ENCODE results near the gene SMAD6. TPM values are rescaled to one million over a fixed set of nuclear protein-coding genes. Genes with fewer than 3 reads are reported as not detected.
A peak's percentile ranks its signal among the peaks of the same experiment; 100 is the strongest.
"Not testable (repeated sequence)": the region's sequence is repeated elsewhere in the genome, so short reads cannot be mapped to it uniquely, and the experiment has no call there.

SMAD6 gene
- total and polyA plus RNA-seq, 3 experiments from 2014 or later = 0.04 to 0.26 TPM; not detected in 1

DNA sequence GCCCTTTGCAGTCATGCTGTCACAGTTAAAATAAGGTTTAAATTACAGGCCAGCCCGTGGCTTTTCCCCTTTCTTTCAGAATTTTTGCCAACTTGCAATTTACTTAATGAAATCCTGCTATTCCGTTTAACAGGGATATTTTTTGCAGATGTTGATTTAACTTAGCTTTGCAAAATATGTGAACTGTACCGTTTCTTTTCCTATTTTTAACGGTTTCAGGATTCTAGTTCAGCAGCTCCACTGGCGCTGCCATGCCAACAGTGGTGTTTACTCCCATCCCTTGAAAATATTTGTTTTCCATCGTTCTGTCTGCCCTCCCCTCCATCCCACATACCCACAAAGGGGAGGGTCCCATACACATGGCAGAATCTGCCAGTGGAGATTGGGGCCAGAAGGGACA, 54.3 kb downstream of the SMAD6 start:
- Mint-ChIP-seq H3K27me3 (peaks cover 10 to 34% of the 10 kb centered on the region in 2 donors), H3K27ac (no peak overlapping the region), H3K9me3 (peaks cover 7 to 16% (median 8%) of the 10 kb centered on the region in 5 donors), H3K4me1 (peaks cover 1 to 3% (median 3%) of the 10 kb centered on the region in 3 donors), H3K36me3 (peaks cover 0 to 7% (median 0%) of the 10 kb centered on the region in 3 donors), H3K4me3 (no peak overlapping the region)
- no peak overlapping the region for H3K27ac ChIP-seq (ENCODE audit: low read depth, low read length)
- DNase-seq = no peak
- no peaks in the 10 kb centered on the region for H3K4me1 ChIP-seq (ENCODE audit: insufficient read depth, low read length)
- no peak overlapping the region for H3K4me3 ChIP-seq (ENCODE audit: low read length)
- no peaks in the 10 kb centered on the region for H3K27me3 ChIP-seq (ENCODE audit: insufficient read depth, low read length, poor library complexity, severe bottlenecking)
- no peaks in the 10 kb centered on the region for H3K36me3 ChIP-seq (ENCODE audit: insufficient read depth, low read length)
- H3K9me3 ChIP-seq (ENCODE audit: low read length) = peaks cover 7% of the 10 kb centered on the region
- CTCF ChIA-PET = no interaction called here
- POLR2A ChIA-PET = no interaction called here

DNA sequence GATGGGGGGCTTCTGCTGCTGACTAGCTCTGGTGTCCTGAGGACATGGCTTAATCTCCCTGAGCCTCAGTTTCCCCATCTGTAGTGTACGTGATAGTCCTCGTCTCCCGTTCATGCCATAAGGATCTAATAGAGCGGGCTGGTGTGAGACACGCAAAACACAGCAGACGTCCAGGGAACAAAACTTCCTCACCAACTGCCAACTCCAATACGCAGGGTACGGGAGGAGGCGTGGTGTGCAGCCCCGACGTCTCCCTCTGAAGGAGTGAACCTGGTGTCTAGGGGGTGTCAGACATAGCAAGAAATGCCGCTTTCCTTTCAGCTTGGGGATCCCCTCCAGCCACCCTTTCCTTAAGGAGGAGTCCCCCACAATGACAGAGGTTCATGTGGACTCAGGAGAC, 55.0 kb downstream of the SMAD6 start:
- CTCF ChIA-PET = no interaction called here
- H3K27ac ChIP-seq (ENCODE audit: low read depth, low read length) = no peak overlapping the region

DNA sequence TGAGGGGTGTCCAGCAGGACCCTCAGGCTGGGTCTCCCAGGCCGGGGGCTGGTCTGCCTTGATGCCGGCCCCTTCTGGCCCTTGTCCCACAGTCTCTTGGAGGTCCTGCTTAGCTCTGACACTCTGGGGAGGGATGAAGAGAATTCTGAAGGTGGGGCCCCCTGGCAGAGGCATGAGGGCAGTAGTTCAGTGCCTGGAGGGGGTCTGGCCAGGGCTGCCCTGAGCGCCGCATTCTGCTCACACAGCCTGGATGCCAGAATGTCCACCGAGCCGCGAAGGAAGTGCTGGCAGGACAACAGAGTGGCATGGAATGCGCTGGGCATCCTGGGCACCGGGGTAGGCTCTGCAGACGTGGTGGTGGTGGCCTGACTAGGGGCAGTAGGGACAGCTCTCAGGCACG, 55.5 kb downstream of the SMAD6 start:
- Histone ChIP-seq H3K4me1 (ENCODE audit: insufficient read depth, low read length) (no peaks in the 10 kb centered on the region), H3K36me3 (ENCODE audit: insufficient read depth, low read length) (no peaks in the 10 kb centered on the region), H3K27ac (ENCODE audit: low read depth, low read length) (no peak overlapping the region), H3K27me3 (ENCODE audit: insufficient read depth, low read length, poor library complexity, severe bottlenecking) (no peaks in the 10 kb centered on the region), H3K4me3 (ENCODE audit: low read length) (no peak overlapping the region), H3K9me3 (ENCODE audit: low read length) (peaks cover 7% of the 10 kb centered on the region)
- H3K9me3 Mint-ChIP-seq = peaks cover 7 to 16% (median 8%) of the 10 kb centered on the region in 5 donors
- no peak overlapping the region for H3K4me3 Mint-ChIP-seq
- H3K36me3 Mint-ChIP-seq = peaks cover 0 to 7% (median 0%) of the 10 kb centered on the region in 3 donors
- peaks cover 17 to 45% of the 10 kb centered on the region in 2 donors for H3K27me3 Mint-ChIP-seq
- ChIA-PET CTCF (no interaction called here), POLR2A (no interaction called here)
- no peak overlapping the region for H3K27ac Mint-ChIP-seq
- peak in 1 of 5 donors; percentile 38 for DNase-seq
- no peaks in the 10 kb centered on the region for H3K4me1 Mint-ChIP-seq

More for the DNA sequence above, 55.0 kb downstream of the SMAD6 start:
- POLR2A ChIA-PET = no interaction called here
- Histone ChIP-seq H3K9me3 (ENCODE audit: low read length) (peaks cover 7% of the 10 kb centered on the region), H3K4me1 (ENCODE audit: insufficient read depth, low read length) (no peaks in the 10 kb centered on the region), H3K4me3 (ENCODE audit: low read length) (no peak overlapping the region), H3K27me3 (ENCODE audit: insufficient read depth, low read length, poor library complexity, severe bottlenecking) (no peaks in the 10 kb centered on the region), H3K36me3 (ENCODE audit: insufficient read depth, low read length) (no peaks in the 10 kb centered on the region)
- Mint-ChIP-seq H3K27me3 (peaks cover 12 to 41% of the 10 kb centered on the region in 2 donors), H3K4me3 (no peak overlapping the region), H3K36me3 (peaks cover 0 to 7% (median 0%) of the 10 kb centered on the region in 3 donors), H3K4me1 (peaks cover 0 to under 1% (median 0%) of the 10 kb centered on the region in 3 donors), H3K9me3 (peaks cover 7 to 16% (median 8%) of the 10 kb centered on the region in 5 donors), H3K27ac (no peak overlapping the region)
- DNase-seq = peak in 1 of 5 donors; percentile 0

DNA sequence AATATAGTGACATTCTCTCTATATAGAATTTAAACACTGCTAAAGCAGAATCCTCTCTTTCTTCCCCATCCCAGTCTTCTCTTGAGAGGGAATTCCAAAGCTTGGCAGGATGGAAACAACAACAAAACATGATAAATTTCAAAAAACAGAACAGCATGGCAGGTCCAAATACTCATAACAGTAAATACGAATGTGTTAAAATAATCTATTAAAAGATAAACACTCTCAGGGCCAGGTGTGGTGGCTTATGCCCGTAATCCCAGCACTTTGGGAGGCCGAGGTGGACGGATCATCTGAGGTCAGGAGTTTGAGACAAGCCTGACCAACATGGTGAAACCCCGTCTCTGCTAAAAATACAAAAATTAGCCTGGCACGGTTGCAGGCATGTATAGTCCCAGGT, 56.2 kb downstream of the SMAD6 start:
- DNase-seq; H3K4me3 ChIP-seq (ENCODE audit: low read length); H3K4me3 Mint-ChIP-seq; CTCF ChIA-PET; H3K4me1 Mint-ChIP-seq; POLR2A ChIA-PET; H3K9me3 ChIP-seq (ENCODE audit: low read length); H3K27me3 ChIP-seq (ENCODE audit: insufficient read depth, low read length, poor library complexity, severe bottlenecking); H3K36me3 ChIP-seq (ENCODE audit: insufficient read depth, low read length); H3K36me3 Mint-ChIP-seq; H3K27ac Mint-ChIP-seq; H3K4me1 ChIP-seq (ENCODE audit: insufficient read depth, low read length); H3K27ac ChIP-seq (ENCODE audit: low read depth, low read length): not testable (repeated sequence)
- peaks cover 18 to 51% of the 10 kb centered on the region in 2 donors for H3K27me3 Mint-ChIP-seq
- H3K9me3 Mint-ChIP-seq = peaks cover 7 to 16% (median 8%) of the 10 kb centered on the region in 5 donors

DNA sequence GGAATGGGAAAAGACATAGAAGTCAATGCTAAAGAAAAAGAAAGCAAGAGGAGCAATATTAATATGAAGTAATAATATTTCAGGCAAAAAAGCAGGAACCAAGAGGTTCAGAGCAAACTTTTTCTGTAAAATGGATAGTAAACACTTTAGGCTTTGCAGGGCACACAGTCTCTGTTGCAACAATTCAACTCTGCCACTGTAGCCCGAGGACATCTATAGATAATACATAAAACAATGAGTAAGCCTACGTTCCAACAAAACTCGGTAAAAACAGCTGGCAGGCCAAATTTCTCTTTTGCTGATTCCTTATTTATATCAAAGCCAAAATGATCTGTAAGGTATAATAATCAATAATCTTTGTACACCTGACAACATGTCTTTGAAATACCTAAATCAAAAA, 56.8 kb downstream of the SMAD6 start:
- Mint-ChIP-seq H3K36me3 (peaks cover 0 to 7% (median 0%) of the 10 kb centered on the region in 3 donors), H3K4me3 (no peak overlapping the region), H3K27ac (no peak overlapping the region)

DNA sequence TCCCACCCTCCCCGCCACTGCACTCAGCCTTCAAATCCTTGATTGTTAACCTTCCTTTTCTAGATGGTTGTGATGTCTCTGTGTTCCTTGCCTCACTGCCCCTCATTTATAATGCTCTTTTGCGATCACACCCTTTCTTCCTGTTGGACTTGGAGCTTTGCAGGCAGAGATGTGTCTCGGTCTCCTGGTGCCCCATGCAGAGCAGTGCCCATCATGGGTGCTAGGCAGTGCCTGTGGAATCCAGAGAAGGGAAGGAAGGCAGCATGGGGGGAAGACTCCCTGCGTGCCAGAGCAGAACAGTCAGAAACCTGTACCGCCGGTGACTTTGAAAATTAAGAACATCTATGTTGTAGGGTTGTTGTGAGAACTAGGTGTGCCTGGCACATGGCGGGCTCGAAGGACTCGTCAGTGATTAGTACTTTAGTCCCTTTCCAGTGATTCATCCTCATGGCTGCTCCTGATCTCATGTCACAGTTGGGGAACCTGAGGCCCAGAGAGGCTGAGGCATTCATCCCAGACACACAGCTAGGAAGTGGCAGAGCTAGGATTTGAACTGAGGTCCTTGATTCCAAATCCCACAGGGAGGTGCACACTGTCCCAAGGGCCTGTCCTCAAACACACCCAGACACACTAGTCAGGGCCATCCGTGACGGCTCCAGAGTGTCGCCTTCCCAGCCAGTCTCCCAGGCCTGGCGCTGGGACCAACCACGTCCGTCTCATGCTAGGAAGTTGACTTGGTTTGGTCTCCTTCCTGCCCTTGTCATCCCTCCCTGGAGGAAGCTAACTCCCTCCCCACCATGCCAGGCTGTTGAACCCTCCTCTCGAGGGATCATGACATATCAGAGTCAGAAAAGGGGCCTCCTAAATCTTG, 58.3 kb downstream of the SMAD6 start:
- CTCF ChIA-PET = no interaction called here

More for the DNA sequence above, 56.8 kb downstream of the SMAD6 start:
- H3K9me3 ChIP-seq (ENCODE audit: low read length) = peaks cover 7% of the 10 kb centered on the region
- CTCF ChIA-PET = no interaction called here
- peaks cover 21 to 56% of the 10 kb centered on the region in 2 donors for H3K27me3 Mint-ChIP-seq
- H3K27ac ChIP-seq (ENCODE audit: low read depth, low read length) = no peak overlapping the region
- H3K36me3 ChIP-seq (ENCODE audit: insufficient read depth, low read length) = no peaks in the 10 kb centered on the region
- H3K4me1 ChIP-seq (ENCODE audit: insufficient read depth, low read length) = no peaks in the 10 kb centered on the region
- H3K9me3 Mint-ChIP-seq = peaks cover 7 to 16% (median 8%) of the 10 kb centered on the region in 5 donors
- DNase-seq = no peak
- H3K4me3 ChIP-seq (ENCODE audit: low read length) = no peak overlapping the region
- POLR2A ChIA-PET = no interaction called here
- no peaks in the 10 kb centered on the region for H3K27me3 ChIP-seq (ENCODE audit: insufficient read depth, low read length, poor library complexity, severe bottlenecking)
- no peaks in the 10 kb centered on the region for H3K4me1 Mint-ChIP-seq

DNA sequence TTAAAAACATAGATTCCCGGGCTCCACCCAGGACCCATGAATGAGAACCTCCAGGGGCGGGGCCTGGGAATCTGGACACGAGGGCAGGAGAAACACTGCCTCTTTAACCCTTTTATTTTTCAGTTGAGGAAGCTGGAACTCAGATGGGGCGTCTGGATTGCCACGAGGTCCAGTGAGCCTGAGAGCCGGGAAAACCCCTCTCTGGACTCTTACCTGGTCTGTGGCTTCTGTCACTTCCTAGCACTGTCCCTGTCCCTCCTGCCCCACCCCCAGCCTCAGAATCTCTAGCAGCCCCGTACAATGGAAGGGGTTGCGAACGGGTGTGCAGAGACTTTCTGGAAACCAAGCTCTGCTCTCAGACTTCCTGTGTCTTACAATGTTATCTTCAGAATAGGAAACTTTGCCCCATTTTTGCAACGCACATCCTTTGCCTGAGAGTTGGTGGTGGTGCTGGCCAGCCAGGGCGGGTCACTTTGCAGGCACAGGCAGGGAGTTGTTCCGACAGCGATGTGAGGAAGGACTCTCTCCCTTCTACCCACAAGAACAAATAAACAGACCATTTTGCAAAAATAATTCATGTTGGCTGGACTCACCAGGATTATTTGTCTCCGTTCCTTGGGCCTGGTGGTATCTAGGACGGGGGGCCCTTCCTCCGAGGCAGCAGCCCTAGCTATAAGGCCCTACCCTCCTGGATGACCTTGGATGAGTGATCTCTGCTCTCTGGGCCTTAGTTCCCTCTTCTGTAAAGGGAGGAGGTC, 59.1 kb downstream of the SMAD6 start:
- DNase-seq = no peak
- Histone ChIP-seq H3K27me3 (ENCODE audit: insufficient read depth, low read length, poor library complexity, severe bottlenecking) (no peaks in the 10 kb centered on the region), H3K4me3 (ENCODE audit: low read length) (no peak overlapping the region), H3K36me3 (ENCODE audit: insufficient read depth, low read length) (no peaks in the 10 kb centered on the region), H3K4me1 (ENCODE audit: insufficient read depth, low read length) (no peaks in the 10 kb centered on the region), H3K9me3 (ENCODE audit: low read length) (no peaks in the 10 kb centered on the region), H3K27ac (ENCODE audit: low read depth, low read length) (no peak overlapping the region)
- no peaks in the 10 kb centered on the region for H3K36me3 Mint-ChIP-seq
- ChIA-PET CTCF (no interaction called here), POLR2A (no interaction called here)
- H3K27me3 Mint-ChIP-seq = peaks cover 24 to 63% of the 10 kb centered on the region in 2 donors
- no peak overlapping the region for H3K4me3 Mint-ChIP-seq
- peaks cover 0 to 4% (median 0%) of the 10 kb centered on the region in 5 donors for H3K9me3 Mint-ChIP-seq
- no peak overlapping the region for H3K27ac Mint-ChIP-seq
- peaks cover 0 to 3% (median 0%) of the 10 kb centered on the region in 3 donors for H3K4me1 Mint-ChIP-seq

More for the DNA sequence above, 58.3 kb downstream of the SMAD6 start:
- DNase-seq = no peak
- Mint-ChIP-seq H3K27me3 (peaks cover 18 to 55% of the 10 kb centered on the region in 2 donors), H3K36me3 (peaks cover 0 to under 1% (median 0%) of the 10 kb centered on the region in 3 donors), H3K4me1 (no peaks in the 10 kb centered on the region), H3K27ac (no peak overlapping the region), H3K4me3 (no peak overlapping the region), H3K9me3 (peaks cover 0 to 5% (median under 1%) of the 10 kb centered on the region in 5 donors)
- H3K9me3 ChIP-seq (ENCODE audit: low read length) = peaks cover 2% of the 10 kb centered on the region
- no peaks in the 10 kb centered on the region for H3K4me1 ChIP-seq (ENCODE audit: insufficient read depth, low read length)
- no peaks in the 10 kb centered on the region for H3K36me3 ChIP-seq (ENCODE audit: insufficient read depth, low read length)
- H3K4me3 ChIP-seq (ENCODE audit: low read length) = no peak overlapping the region
- no peak overlapping the region for H3K27ac ChIP-seq (ENCODE audit: low read depth, low read length)
- POLR2A ChIA-PET = no interaction called here
- H3K27me3 ChIP-seq (ENCODE audit: insufficient read depth, low read length, poor library complexity, severe bottlenecking) = no peaks in the 10 kb centered on the region
